Ecto neural progenitor cell (in vitro differentiated cells): Measurements from ENCODE around the gene MUC5AC.
A peak's percentile ranks its signal among the peaks of the same experiment; 100 is the strongest.

Experiments used
- DNase-seq: peaks from one replicate; pipeline ENCODE4 v3.0.0-alpha.2; 2018; ENCODE audit warnings: low spot score

Gene MUC5AC

DNA sequence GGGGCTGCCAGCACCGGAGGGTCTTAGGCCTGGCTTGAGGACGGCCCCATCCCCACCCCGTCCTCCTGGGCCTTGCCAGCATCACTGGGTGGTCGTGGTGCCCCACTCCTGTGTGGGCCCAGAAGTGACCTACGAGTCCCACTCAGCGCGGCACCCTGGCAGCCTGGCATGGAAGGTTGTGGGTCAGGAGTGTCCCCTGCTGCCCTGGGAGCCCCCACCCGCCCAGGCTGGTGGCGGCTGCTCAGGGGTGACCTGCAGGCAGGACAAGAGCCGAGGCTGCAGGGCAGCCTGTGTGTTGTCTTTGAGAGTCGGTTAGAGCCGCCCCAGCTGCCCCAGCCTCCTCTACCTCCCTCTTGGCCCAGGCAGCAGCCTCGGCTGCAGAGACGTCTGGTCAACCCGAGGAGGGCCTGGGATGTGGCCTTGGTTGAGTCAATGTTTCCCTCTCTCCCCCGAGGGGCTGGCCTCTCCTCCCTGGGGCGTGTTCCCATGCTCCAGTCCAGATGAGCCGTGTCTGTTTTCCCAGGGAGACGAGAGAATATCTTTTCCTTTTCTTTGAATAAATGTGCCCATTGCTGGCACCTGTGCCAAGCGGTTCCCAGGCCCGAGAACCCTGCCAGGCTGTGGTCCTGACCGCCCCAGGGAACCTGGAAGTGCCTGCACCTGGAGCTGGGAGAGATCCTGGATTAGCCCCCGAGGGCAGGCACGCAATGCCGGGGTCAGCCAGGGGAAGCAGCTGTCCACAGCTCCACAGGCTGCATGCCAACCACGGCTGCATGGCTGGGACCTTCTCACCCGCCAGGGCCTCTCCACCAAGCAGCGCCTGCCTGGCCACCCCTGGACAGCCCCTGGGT lies 35.7 kb upstream of the MUC5AC start:
- no peak for DNase-seq

DNA sequence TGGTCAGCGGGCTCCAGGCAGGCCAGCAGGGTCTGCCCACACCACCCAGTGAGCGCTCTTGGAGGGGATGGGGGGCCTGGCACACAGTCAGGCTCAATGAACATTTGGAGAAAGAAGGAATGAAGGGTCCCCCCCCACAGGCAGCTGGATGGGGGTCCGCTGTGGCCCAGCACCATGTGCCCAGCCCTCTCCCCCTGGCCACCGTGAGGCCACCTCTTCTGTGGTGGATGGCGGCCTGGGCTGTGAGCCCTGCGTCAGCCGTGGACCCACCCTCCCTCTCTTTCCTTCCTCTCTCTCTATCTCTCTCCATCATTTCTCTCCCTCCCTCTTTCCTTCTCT lies 35.1 kb upstream of the MUC5AC start:
- DNase-seq: no peak

DNA sequence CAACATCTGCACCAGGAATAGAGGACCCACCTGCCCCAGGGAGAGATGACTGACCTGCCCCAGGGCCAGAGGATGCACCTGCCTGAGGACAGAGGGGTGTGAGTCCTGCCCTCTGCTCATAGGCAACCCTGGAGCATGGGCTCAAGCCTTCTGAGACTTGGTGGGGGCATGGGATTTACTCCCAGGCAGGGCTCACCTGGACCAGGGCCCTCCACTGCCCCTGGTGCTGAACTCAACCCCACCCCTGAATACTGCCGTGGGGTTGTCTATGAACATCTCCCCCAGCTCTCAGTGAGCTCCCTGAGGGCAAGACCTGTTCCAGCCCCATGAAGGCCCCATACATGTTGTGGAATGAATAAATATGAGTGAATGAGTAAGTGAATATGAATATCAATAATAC lies 33.8 kb upstream of the MUC5AC start:
- DNase-seq: no peak

DNA sequence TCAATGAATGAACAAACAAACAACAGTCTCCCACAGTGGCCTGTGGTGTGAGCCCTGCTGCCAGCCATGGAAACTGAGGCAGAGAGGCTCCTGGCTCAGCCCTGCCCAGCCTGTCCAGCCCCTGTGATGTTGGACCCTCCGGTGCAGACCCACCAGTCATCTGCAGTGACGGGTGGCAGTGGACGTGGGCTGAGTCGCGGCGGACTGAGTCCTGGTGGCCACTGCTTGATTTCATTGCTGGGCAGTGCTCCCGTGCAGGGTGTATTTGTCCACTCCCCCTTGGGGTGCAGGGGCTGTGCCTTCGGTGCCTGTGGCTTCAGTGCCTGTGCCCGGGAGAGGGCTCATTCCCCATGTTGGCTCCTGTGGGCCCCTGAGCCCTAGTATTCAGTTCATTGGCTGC lies 31.9 kb upstream of the MUC5AC start:
- DNase-seq: no peak

DNA sequence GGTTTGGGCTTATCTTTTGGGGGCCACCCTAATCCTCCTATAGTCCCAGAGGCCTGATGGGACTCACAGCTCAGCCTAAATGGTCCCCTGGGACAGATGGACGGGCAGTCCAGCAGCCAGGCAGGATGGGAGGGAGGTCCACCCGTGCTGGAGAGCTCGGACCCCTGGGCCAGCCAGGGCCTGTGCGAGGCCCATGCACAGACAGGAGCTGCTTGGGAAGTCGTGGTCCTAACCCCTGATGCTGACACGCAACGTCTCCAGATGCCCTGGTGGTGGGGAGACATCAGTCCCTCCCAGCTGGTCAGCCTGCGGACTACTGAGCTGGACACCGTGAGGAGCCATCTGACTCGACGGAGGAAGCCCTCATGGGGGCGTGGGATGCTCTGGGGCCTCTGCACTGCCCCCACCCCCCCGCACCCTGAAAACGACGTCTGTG lies 31.2 kb upstream of the MUC5AC start:
- no peak for DNase-seq

DNA sequence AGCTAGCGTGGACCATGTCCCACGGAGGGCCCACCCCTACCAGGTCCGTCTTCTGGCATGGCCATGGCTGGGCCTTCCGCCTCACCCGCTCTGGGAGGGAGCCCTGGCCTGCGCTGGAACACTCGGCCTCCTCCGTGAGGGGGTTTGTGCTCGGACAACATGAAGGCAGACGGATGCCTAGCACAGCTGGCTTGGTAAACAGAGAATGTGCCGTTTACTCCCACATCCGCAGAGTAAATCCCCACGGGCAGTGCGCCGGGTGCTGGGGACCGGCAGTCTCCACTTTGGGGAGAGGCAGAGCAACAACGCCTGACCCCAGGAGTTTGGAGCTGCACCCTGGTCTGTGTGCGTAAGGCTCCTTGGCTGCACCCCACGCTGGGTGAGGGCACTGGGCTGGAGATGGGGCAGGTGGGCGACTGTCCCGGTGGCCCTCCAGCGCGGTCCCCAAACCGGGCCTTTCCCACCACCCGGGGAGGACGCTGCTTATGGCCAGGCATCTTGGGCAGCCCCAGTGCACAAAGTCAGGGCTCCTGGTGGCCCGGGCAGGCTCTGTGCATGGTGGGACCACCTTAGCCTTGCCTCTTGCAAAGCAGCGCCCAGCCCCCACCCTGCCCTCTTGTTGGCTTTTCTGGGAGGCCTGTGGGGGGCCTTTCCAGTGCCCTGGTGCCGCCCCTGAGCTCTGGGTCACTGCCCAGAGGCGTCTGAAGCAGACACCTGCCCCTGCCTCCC lies 30.7 kb upstream of the MUC5AC start:
- no peak for DNase-seq

DNA sequence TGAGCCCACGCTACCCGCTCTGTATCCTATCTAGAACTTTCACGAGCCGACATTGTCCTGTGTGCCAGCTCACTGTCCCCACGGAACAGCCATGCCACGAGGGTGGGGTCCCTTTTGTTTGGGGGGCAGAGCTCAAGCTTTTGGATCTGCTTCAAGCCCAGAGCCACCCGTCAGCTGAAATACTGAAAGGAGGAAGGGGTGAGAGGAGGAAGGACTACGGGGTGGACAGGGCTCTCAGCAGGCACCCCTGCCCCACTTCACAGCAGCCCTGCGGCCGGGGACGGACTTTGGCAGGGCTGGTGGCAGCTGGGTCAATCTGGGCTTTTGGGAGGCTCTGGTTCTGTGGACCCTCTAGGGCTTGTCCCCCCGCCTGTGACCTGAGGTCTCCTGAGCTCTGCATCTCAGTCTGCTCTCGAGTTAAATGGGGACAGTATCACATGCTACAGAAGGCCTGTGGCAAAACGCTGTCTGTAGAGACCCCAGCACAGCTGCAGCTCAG lies 30.0 kb upstream of the MUC5AC start:
- DNase-seq: no peak

DNA sequence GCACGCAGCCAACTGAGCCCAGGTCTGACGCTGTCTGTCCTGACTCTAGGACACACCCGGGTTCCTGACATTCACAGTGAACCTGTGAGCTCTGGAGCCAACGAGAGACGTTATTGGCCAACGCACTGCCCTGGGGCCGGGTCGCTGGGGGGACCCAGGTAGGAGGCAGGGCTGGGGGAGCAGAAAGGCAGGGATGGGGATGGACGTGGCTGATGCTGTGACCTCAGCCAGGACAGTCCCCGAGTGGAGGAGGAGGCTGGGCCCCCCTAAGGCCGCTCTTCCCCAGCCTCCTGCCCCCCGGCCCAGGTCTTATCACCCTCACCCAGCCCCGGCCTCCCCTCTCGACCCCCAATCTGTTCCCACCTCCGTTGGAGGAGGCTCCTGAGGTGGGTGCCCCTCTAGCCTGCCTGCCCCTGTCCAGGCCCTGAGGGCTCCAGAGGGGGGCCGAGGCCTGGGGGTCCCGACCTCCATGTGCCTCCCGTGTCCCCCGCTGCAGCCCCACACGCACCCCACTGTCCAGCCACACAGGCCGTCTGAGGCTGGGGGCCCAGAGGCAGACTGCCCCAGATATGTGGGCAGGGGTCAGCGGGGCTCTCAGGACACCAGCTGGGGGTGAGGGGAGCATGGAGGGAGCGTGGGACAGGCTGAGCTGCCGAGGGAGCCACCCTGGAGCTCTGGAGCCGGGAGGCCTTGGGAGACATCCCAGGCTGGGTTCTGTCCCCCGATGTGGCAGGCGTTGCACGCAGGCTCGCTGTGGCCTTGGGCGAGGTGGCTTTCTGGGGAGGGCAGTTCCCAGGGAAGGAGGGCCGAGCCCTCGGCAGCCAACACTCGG lies 29.2 kb upstream of the MUC5AC start:
- peak; percentile 44 for DNase-seq

DNA sequence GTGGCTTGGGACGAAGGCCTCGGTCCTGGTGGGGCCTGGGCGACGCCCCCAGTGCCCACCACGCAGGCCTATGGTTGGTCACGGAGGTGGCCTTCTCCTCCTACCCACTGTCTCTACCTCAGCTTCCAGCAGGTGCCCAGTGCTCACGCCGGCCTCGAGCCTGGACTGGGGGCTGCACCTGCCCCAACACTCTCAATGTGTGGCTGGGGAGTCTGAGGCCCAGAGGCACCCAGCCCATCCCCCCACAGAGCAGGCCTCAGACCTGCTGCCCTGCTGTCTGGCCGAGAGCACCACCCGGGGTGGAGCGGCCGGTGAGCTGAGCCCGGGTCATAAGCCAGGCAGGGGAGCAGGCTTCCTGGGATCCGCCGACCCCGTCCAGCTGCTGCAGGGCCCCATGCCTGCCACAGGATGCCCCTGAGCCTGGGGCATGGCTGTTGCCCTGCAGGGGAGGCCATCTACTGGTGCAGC lies 28.6 kb upstream of the MUC5AC start:
- DNase-seq: peak; percentile 43

DNA sequence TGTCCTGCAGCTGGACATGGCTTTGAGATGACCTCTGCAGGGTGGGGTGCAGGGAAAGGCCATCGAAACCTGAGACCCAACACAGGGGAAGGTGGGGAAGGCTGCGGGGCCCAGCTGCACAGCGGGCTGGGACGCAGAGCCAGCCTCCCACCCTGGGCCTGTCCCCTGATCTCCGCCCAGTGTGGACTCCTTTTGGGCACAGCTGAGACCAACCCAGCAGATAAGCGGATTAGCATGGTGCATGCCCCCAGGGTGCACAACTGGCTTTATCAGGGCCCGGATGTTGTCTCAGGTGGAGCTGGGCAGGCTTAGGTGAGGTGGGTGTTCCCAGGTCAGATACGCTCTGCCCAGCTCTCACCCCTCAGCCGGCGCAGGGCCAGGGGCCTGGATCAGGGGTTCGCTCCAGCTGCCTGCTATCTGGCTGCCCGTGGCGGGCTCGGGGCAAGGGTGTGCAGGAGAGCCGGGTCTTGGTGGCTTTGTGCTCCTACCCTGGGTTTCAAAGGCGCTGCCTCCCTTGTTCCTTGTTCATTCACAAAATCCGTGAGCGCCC lies 28.1 kb upstream of the MUC5AC start:
- peak; percentile 49 for DNase-seq

DNA sequence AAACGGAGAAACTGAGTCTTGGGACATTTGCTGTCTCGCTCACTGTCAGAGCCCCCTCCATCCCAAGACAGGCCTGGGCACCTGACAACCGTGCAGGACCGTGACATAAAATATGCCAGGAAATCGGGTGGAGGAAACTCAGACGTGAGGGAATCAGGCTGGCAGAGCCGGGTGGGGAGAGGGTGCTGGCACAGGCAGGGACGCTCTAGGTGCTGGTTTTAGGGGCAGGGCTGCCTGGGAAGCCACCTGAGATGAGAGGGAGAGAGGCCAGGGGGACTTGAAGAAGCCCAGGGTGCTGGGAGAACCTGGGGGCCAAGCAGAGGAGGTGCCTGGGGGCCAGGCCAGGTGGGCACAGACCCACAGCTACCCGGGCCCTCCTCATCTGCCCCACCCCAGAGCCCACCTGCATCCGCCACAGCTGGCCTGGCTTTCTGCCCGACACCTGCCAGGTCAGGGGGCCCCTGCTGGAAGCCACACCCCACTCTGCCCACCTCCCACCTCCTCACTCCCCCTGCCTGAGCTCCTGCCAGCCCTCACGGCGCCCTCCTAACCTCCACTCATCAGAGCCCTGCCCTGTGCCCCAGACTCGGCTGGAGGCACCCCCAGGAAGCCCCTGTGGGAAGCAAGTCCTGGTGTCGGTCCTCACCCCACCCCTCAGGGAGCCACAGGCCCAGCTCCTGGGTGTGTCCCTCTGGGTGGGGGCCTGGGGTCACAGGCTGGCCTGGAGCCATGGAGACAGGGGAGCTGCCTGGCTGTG lies 27.3 kb upstream of the MUC5AC start:
- DNase-seq: peak; percentile 43

DNA sequence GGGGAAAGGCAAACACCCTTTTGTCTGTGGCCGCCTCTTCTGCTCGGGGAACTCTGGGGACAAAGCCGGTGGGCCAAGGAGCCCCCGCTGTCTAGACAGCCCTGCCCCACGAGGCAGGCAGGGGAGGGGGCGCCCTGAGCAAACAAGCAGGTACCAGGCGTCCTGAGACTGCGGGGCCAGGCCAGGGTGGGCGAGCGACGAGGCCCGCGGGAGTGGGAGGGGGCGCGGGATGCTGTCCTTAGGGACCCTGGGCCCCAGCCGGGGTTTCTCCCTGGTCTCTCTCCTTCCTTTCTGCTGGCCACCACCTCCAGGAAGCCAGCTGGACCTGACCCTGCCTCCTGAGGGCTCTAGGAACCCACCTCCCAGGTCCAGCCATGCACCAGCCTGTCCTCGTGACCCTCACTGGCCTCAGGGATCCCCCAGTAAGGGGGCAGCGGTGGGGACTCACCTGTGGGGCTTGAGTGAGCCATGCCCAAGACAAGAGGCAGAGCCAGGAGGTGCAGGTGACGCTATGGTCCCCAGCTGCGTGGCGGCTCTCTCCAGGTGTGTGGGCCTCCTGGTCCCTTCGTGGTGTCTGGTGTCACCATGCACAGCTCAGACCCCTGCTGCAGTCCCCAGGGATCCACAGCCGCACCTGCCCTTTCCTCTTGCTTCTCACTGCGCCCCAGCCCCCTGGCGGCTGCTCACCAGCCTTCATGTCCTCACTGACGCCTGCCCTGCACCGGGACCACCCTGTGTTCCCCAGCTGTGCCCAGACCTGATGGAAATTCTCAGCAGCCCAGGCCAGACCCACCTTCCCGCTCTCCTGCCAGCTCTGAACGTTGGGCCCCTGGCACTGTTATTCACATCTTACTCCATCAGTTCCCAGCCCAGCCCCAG lies 26.5 kb upstream of the MUC5AC start:
- no peak for DNase-seq

DNA sequence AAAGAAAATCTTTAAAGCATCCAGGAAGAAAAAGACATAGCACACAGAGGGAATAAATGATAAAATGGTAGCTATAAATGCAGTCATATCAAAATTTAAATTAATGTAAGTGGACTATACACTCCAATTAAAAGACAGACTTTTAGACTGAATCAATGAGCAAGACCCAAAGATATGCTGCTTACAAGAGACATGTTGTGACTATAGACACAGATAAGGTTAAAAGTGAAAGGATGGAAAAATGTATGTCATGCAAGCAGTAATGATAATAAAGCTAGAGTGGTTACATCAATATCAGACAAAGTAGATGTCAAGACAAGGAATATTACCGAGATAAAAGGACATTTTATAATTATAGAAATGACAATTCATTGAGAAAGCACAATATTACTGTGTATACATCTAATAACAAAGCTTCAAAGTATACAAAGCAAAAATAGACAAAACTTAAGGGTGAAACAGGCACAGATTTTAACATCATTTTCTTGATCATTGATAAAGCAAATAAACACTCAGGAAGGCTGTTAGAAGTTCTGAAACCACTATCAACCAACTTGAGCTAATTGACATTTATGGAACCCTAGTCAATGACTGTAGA lies 22.8 kb upstream of the MUC5AC start:
- no peak for DNase-seq

DNA sequence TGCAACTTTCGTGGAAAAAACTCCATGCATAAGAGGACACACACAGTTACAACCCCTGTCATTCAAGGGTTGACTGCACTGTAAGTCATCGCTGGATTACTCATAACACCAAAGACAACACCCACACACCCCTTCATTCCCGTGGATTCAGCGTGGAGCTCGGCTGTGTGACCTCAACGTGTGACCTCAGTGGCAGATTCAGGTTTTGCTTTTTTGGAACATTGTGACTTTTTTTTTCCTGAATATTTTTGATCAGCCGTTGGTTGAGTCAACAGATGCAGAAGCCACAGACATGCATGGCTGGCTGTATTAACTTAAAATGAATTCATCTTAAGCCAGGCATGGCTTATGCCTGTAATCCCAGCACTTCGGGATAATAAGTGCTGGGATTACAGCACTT lies 19.7 kb upstream of the MUC5AC start:
- no peak for DNase-seq

DNA sequence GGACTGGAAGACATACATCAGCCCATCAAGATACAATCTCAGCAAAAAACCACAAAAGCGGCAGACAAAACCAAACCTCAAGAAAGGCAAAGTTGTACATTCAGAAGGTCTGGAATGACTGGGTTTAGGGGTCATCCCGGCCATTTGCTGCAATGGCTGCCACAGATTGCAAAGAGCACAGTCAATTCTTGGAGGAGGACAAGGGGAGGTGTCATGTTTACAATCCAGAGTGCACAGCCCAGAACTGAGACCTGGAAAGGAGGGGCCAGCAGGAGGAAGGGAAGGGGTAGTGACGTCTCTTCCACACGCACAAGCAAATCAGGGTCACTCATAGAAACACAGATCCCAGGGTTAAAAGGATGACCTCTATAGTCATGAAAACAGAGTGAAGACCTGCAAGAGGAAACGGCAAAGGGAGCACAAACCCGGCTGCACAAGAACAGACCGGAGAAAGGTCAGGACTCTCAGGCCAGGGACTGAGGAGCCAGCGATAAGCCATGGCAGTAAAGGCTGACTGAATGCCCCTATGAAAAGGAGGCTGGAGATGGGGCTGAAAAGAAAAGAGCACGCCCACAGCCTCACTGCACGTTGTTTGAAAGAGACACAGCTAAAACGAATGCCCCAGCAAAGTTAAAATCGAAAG lies 18.2 kb upstream of the MUC5AC start:
- peak; percentile 40 for DNase-seq

DNA sequence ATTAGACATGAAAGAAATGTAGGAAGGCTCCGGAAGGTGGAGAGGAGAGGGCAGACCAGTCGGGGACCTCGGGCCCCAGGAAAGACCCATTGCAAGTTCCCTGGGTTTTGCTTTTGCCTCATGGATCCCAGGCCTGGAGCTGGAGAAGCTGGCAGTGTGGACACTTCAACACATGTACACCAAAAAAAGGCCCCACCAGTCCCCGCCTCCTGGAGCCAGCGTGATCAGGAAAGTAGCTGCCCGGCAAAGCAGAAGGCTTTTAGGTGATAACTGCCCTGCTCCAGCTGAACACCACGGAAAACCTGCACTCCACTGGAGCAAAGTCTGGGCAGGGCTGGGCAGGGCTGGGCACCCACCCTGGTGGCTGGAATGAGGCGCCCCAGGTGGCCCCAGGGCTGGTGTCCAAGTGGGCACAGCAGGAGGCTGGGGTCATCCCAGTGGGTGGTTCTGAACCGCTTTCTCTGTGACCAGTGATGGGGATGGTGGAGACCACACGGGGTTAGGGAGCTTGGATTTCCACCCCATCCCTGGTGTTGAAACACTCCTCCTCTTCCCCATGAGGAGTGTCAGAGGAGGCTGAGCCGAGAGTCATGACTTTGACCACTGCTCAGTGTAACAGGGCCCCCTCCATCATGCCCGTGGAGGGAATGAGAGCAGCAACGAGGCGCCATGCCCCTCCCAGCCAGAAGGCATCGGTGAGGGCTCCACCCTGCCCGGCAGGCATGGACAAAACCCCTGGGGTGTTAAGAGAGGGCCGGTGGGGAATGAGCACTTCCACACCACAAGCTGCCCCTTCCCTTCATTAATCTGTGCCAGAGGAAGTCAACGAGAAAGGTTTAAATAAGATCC lies 16.9 kb upstream of the MUC5AC start:
- no peak for DNase-seq

DNA sequence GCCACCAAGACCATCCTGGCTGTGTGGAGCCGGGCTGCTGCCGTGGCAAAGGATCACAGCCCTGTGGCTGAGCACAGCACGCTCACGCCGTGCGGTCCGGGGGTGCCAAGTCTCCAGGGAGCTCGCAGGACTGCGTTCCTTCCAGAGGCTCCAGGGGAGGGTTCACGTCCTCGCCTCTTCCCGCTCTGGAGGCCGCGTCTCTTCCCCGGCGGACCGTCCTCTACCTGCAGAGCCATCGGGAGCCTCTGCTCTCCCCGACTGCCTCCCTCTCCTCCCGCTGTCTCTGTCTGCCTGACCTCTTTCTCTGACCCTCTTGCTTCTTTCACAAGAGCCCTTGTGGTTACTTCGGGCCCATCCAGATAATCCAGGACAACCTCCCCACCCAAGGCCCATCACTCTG lies 11.4 kb upstream of the MUC5AC start:
- DNase-seq: peak; percentile 40

DNA sequence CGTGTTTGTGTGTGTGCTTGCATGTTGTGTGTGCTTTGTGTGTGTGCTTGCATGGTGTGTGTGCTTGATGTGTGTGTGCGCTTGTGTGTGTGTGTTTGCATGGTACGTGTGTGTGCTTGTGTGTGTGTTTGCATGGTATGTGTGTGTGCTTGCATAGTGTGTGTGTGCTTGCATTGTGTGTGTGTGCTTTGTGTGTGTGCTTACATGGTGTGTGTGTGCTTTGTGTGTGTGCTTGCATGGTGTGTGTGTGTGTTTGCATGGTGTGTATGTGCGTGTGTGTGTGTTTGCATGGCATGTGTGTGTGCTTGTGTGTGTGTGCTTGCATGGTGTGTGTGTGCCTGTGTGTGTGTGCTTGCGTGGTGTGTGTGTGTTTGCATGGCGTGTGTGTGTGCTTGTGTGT lies 10.0 kb upstream of the MUC5AC start:
- no peak for DNase-seq
